HCT116 (cell line): Measurements from ENCODE around the gene DTX1. TPM values are rescaled to one million over a fixed set of nuclear protein-coding genes. Genes with fewer than 3 reads are reported as not detected.

ENCODE experiments used
- ATAC-seq: fragments of 200-7000 bp; cut with Tn5 transposase; 2 replicates; pipeline ENCODE4 v1.9.1; 2020; ENCODE audit warnings: mild to moderate bottlenecking, moderate library complexity
- BruUV-seq: library from RNA; stranded (reverse); fragments of 400-500 nt; replicated peaks from 2 replicates; lab custom pipeline; 2021; lab: Mats Ljungman, UMichigan
- CTCF ChIA-PET: fragments of 300-600 bp; sonication (Branson Sonifier 250); formaldehyde crosslinking; loops from one replicate; lab custom pipeline; 2021; ENCODE audit warnings: antibody characterized with exemption; lab: Charles Lee
- POLR2A ChIA-PET: fragments of 300-600, 350-600 bp; sonication (Branson Sonifier 250); formaldehyde crosslinking; loops from one replicate; lab custom pipeline; 2021; ENCODE audit warnings: antibody characterized with exemption; lab: Charles Lee
- RAD21 ChIA-PET, 2 experiments: fragments of 300-600 bp; sonication (Branson Sonifier 250); formaldehyde crosslinking; loops; one replicate each; lab custom pipeline; 2023; ENCODE audit warnings: low total read pairs in 2 of 2; ENCODE audit not compliant: uncharacterized antibody in 2 of 2, unreplicated experiment in 2 of 2, low non-redundant PET in 1 of 2; lab: Charles Lee
- DNase-seq: peaks from one replicate; pipeline ENCODE4 v3.0.0-alpha.2; 2010; ENCODE audit warnings: low read depth, low spot score
- H2AFZ ChIP-seq: fragments of 200-600 bp; shearing (Covaris generic), sonication (generic); 2 replicates; pipeline ENCODE4 v1.6.1; 2017; ENCODE audit warnings: low read depth, mixed run types, mixed read lengths, antibody characterized with exemption, low read length; ENCODE audit not compliant: poor library complexity, severe bottlenecking
- H3K27ac ChIP-seq: 2 replicates; pipeline ENCODE4 v1.5.1; 2012; ENCODE audit warnings: low read depth, low read length
- H3K27me3 ChIP-seq: fragments of 200-600 bp; sonication (generic); 2 replicates; pipeline ENCODE4 v1.6.1; 2016; ENCODE audit warnings: mixed run types, low read length, mixed read lengths; ENCODE audit not compliant: insufficient read depth
- H3K36me3 ChIP-seq, 2 experiments: fragments of 200-500 bp in 1 of 2; fragments of 200-600 bp in 1 of 2; sonication (Bioruptor generic) in 1 of 2; sonication (generic) in 1 of 2; 2 replicates each; pipeline versions ENCODE4 v1.5.1 to v1.6.1; 2014 to 2016; ENCODE audit warnings: low read length in 2 of 2, inconsistent platforms in 1 of 2, mixed read lengths in 1 of 2, mixed run types in 1 of 2; ENCODE audit not compliant: insufficient read depth in 2 of 2, control insufficient read depth in 1 of 2
- H3K4me1 ChIP-seq, 2 experiments: fragments of 200-600 bp in 1 of 2; sonication (generic) in 1 of 2; 2 replicates each; pipeline versions ENCODE4 v1.5.1 to v1.6.1; 2012 to 2017; ENCODE audit warnings: low read length in 2 of 2, inconsistent platforms in 1 of 2, mild to moderate bottlenecking in 1 of 2, mixed read lengths in 1 of 2, mixed run types in 1 of 2, moderate library complexity in 1 of 2; ENCODE audit not compliant: insufficient read depth in 2 of 2, control insufficient read depth in 1 of 2
- H3K4me2 ChIP-seq: fragments of 200-600 bp; sonication (generic); 2 replicates; pipeline ENCODE4 v1.6.1; 2017; ENCODE audit warnings: mixed run types, low read length, mixed read lengths
- H3K4me3 ChIP-seq, 2 experiments: fragments of 200-600 bp in 1 of 2; sonication (generic) in 1 of 2; replicated peaks in 1 of 2; 2 replicates each; pipeline ENCODE4 v1.5.1; 2011 to 2016; ENCODE audit warnings: low read length in 2 of 2, control low read depth in 1 of 2, low read depth in 1 of 2, mild to moderate bottlenecking in 1 of 2, mixed read lengths in 1 of 2, mixed run types in 1 of 2
- H3K79me2 ChIP-seq: fragments of 200-600 bp; sonication (generic); 2 replicates; pipeline ENCODE4 v1.6.1; 2017; ENCODE audit warnings: mild to moderate bottlenecking, mixed run types, low read length, moderate library complexity, mixed read lengths; ENCODE audit not compliant: insufficient read depth
- H3K9ac ChIP-seq: fragments of 200-600 bp; sonication (generic); 2 replicates; pipeline ENCODE4 v1.6.1; 2016; ENCODE audit warnings: low read length, mixed read lengths
- H3K9me2 ChIP-seq: fragments of 200-600 bp; sonication (generic), shearing (Covaris generic); 2 replicates; pipeline ENCODE4 v1.6.1; 2017; ENCODE audit warnings: mixed run types, mild to moderate bottlenecking, moderate library complexity; ENCODE audit not compliant: insufficient read depth
- H3K9me3 ChIP-seq, 2 experiments: fragments of 200-500 bp in 1 of 2; fragments of 200-600 bp in 1 of 2; sonication (Bioruptor generic) in 1 of 2; sonication (generic) in 1 of 2; 2 replicates each; pipeline ENCODE4 v1.6.1; 2014 to 2017; ENCODE audit warnings: low read length in 2 of 2, mixed read lengths in 2 of 2, inconsistent platforms in 1 of 2, low read depth in 1 of 2, mild to moderate bottlenecking in 1 of 2, mixed run types in 1 of 2, moderate library complexity in 1 of 2; ENCODE audit not compliant: control insufficient read depth in 1 of 2, insufficient read depth in 1 of 2
- H4K20me1 ChIP-seq: fragments of 200-600 bp; sonication (generic), shearing (Covaris generic); 2 replicates; pipeline ENCODE4 v1.6.1; 2017; ENCODE audit warnings: mixed run types, mild to moderate bottlenecking, moderate library complexity; ENCODE audit not compliant: insufficient read depth
- ATF3 ChIP-seq: IDR thresholded peaks from 2 replicates; pipeline ENCODE4 v1.6.1; 2012
- CEBPB ChIP-seq: IDR thresholded peaks from 2 replicates; pipeline ENCODE4 v1.6.1; 2012; ENCODE audit warnings: low read depth
- CTCF ChIP-seq, 3 experiments: fragments of 200-600 bp in 1 of 3; sonication (generic) in 1 of 3; IDR thresholded peaks in 2 of 3; conservative IDR thresholded peaks in 1 of 3; 2 replicates each; pipeline ENCODE4 v1.5.1; 2012 to 2017; ENCODE audit warnings: low read depth in 2 of 3, low read length in 2 of 3, antibody characterized with exemption in 1 of 3, borderline replicate concordance in 1 of 3, control low read depth in 1 of 3, mild to moderate bottlenecking in 1 of 3, mixed read lengths in 1 of 3, mixed run types in 1 of 3, moderate library complexity in 1 of 3; ENCODE audit not compliant: insufficient read depth in 1 of 3
- EGR1 ChIP-seq: IDR thresholded peaks from 2 replicates; pipeline ENCODE4 v1.6.1; 2012; ENCODE audit warnings: low read depth
- EZH2 ChIP-seq: fragments of 200-600 bp; sonication (generic); IDR thresholded peaks from 2 replicates; pipeline ENCODE4 v1.6.1; 2017; ENCODE audit warnings: antibody characterized with exemption, mixed run types
- EZH2phosphoT487 ChIP-seq: fragments of 200-600 bp; IDR thresholded peaks from 2 replicates; pipeline ENCODE4 v1.6.1; 2018; ENCODE audit warnings: antibody characterized with exemption, borderline replicate concordance
- FOSL1 ChIP-seq: IDR thresholded peaks from 2 replicates; pipeline ENCODE4 v1.6.1; 2012; ENCODE audit warnings: low read depth
- MAX ChIP-seq: IDR thresholded peaks from 2 replicates; pipeline ENCODE4 v1.6.1; 2012
- POLR2AphosphoS5 ChIP-seq: IDR thresholded peaks from 2 replicates; pipeline ENCODE4 v1.6.1; 2011; ENCODE audit warnings: mild to moderate bottlenecking, low read depth, low read length, moderate library complexity
- SIN3A ChIP-seq: IDR thresholded peaks from 2 replicates; pipeline ENCODE4 v1.6.1; 2012; ENCODE audit warnings: low read depth
- SP1 ChIP-seq: IDR thresholded peaks from 2 replicates; pipeline ENCODE4 v1.6.1; 2012; ENCODE audit warnings: low read depth
- YY1 ChIP-seq: IDR thresholded peaks from 2 replicates; pipeline ENCODE4 v1.6.1; 2011; ENCODE audit warnings: low read length, low read depth, moderate library complexity, mild to moderate bottlenecking; ENCODE audit not compliant: insufficient replicate concordance; ENCODE audit errors: extremely low read depth
- ZBTB33 ChIP-seq: IDR thresholded peaks from 2 replicates; pipeline ENCODE4 v1.6.1; 2011; ENCODE audit warnings: mild to moderate bottlenecking, low read length, moderate library complexity; ENCODE audit not compliant: insufficient replicate concordance; ENCODE audit errors: extremely low read depth
- ZFX ChIP-seq: fragments of 450-650 bp; IDR thresholded peaks from 2 replicates; pipeline ENCODE4 v1.6.1; 2017
- intact Hi-C: fragments of 100-400 bp; cut with micrococcal nuclease; formaldehyde crosslinking; loops from 2 replicates; pipeline ENCODE4 v1.10.0; 2022
- total RNA-seq: library from RNA; stranded (reverse); gene quantifications from one replicate; pipeline ENCODE4 v1.2.1, GENCODE V29; 2021; ENCODE audit not compliant: unreplicated experiment

The DTX1 gene
- total RNA-seq, 1 experiment from 2014 or later: not detected

- ATAC-seq (no peak), DNase-seq (no peak)
- Histone ChIP-seq H3K9me2 (no peaks in the 10 kb centered on the region), H3K27me3 (no peaks in the 10 kb centered on the region), H3K79me2 (no peaks in the 10 kb centered on the region), H3K9me3 (no peaks in the 10 kb centered on the region), H3K4me3 (no peak overlapping the region), H3K4me2 (no peak overlapping the region), H3K27ac (no peak overlapping the region), H3K9ac (no peak overlapping the region), H3K4me1 (peaks cover 6 to 14% of the 10 kb centered on the region in 2 experiments; a peak in 3 of 4 replicates), H2AFZ (no peak overlapping the region), H3K36me3 (no peaks in the 10 kb centered on the region), H4K20me1 (no peaks in the 10 kb centered on the region)
- intact Hi-C loops: no loop called here
- ChIA-PET POLR2A (no interaction called here), RAD21 (no interaction called here), CTCF (interaction anchor here (2.0 kb wide), 1 partner anchor 109 kb away, joined by 4 read pairs; no protein-coding TSS in a partner anchor)
- no peak for TF ChIP-seq CEBPB
- no peak for TF ChIP-seq ZBTB33
- no peak for TF ChIP-seq EZH2phosphoT487
- TF ChIP-seq EGR1: no peak
- no peak for TF ChIP-seq ZFX
- no peak for TF ChIP-seq MAX
- TF ChIP-seq YY1: no peak
- TF ChIP-seq CTCF (IDR thresholded peaks at IDR 0.05 in 2 of 3, conservative IDR thresholded peaks at IDR 0.05 in 1 of 3; ENCODE audit: borderline replicate concordance in 1 of 3, insufficient read depth in 1 of 3, low read depth in 2 of 3, low read length in 2 of 3): no peak
- no peak for TF ChIP-seq ATF3
- no peak for TF ChIP-seq POLR2AphosphoS5
- no peak for TF ChIP-seq FOSL1
- no peak for TF ChIP-seq EZH2
- no peak for TF ChIP-seq SP1
- no peak for TF ChIP-seq SIN3A
- BruUV-seq: no TSS peak
These were observed 45.2 kb downstream of the DTX1 start for GRCh38 chr12:113101751-113102150.
